Transverse colon (tissue), 4 donors: ENCODE data around the gene NOP16. TPM values are rescaled to one million over a fixed set of nuclear protein-coding genes. Genes with fewer than 3 reads are reported as not detected.
"Not testable (repeated sequence)": the region's sequence is repeated elsewhere in the genome, so short reads cannot be mapped to it uniquely, and the experiment has no call there.

Source experiments
- DNase-seq: peaks from one replicate; pipeline ENCODE4 v3.0.0-alpha.2; 2019
- H3K27ac ChIP-seq, 4 donors: fragments of 200-600 bp; sonication (generic); 2 replicates each; pipeline ENCODE4 v1.5.1; 2016 to 2018; ENCODE audit warnings: inconsistent platforms in 4 of 4
- H3K27me3 ChIP-seq: fragments of 200-600 bp; sonication (generic); 2 replicates; pipeline ENCODE4 v1.5.1; 2017; ENCODE audit warnings: inconsistent platforms
- H3K36me3 ChIP-seq, 4 donors: fragments of 200-600 bp; sonication (generic); 2 replicates each; pipeline ENCODE4 v1.5.1; 2017 to 2019; ENCODE audit warnings: inconsistent platforms in 4 of 4
- H3K4me1 ChIP-seq, 4 donors: fragments of 200-600 bp; sonication (generic); 2 replicates each; pipeline ENCODE4 v1.5.1; 2017 to 2020; ENCODE audit warnings: inconsistent platforms in 4 of 4
- H3K4me3 ChIP-seq, 4 donors: fragments of 200-600 bp; sonication (generic); 1 replicate in 1 of 4; 2 replicates in 3 of 4; pipeline versions ENCODE4 v1.5.1 to v1.6.1; 2017 to 2019; ENCODE audit warnings: inconsistent platforms in 4 of 4
- H3K9me3 ChIP-seq, 2 donors: fragments of 200-600 bp; sonication (generic); 2 replicates each; pipeline ENCODE4 v1.5.1; 2017 to 2019; ENCODE audit warnings: inconsistent platforms in 2 of 2
- CTCF ChIP-seq, 5 experiments: fragments of 200-600 bp in 3 of 5; fragments of 450-650 bp in 2 of 5; sonication (generic) in 3 of 5; IDR thresholded peaks; 1 replicate in 2 of 5; 2 replicates in 3 of 5; pipeline ENCODE4 v1.5.1; 2016 to 2017; ENCODE audit warnings: antibody characterized with exemption in 5 of 5, inconsistent platforms in 3 of 5, mild to moderate bottlenecking in 2 of 5, moderate library complexity in 1 of 5
- EP300 ChIP-seq: sonication (generic); formaldehyde crosslinking; IDR thresholded peaks from one replicate; pipeline ENCODE4 v1.6.1; 2017; ENCODE audit warnings: antibody characterized with exemption, low read depth
- POLR2A ChIP-seq: fragments of 450-650 bp; IDR thresholded peaks from one replicate; pipeline ENCODE4 v1.6.1; 2016; ENCODE audit warnings: antibody characterized with exemption, mild to moderate bottlenecking, moderate library complexity
- POLR2AphosphoS5 ChIP-seq, 3 donors: sonication (generic); formaldehyde crosslinking; IDR thresholded peaks; one replicate each; pipeline ENCODE4 v1.6.1; 2016; ENCODE audit warnings: antibody characterized with exemption in 3 of 3
- WGBS, 2 donors: methylation state at CpG; one replicate each; pipeline ENCODE4 v1.1.5; 2018; ENCODE audit warnings: low coverage in 1 of 2; 5-methylcytosine and 5-hydroxymethylcytosine counted together
- in situ Hi-C, 4 donors: fragments of 200-750 bp; cut with MboI; loops; one replicate each; pipeline versions ENCODE4 v1.15.0 to v1.15.1; 2017; ENCODE audit warnings: low sequenced_read_pairs in 3 of 4, low pct_ligation_motif_present in 1 of 4, low pct_unique_long_range_greater_than_20kb in 1 of 4
- intact Hi-C: fragments of 100-400 bp; cut with DNase I; formaldehyde crosslinking; loops from one replicate; pipeline ENCODE4 v1.15.1; 2023; ENCODE audit warnings: low total_unique reads
- total RNA-seq, 4 donors: library from RNA; depleted of rRNA; stranded (reverse); fragments of >200 nt; gene quantifications; one replicate each; pipeline ENCODE4 v1.1.0, GENCODE V29; 2016

The NOP16 gene
- total RNA-seq, 4 donors from 2014 or later: 1.8 to 12.7 (median 8.5) TPM

GRCh38 chr5:176409765-176410164, 21.4 kb upstream of the NOP16 start:
- peaks cover 0 to 7% (median 0%) of the 10 kb centered on the region in 4 donors for H3K36me3 ChIP-seq

GRCh38 chr5:176408590-176408989, 20.2 kb upstream of the NOP16 start:
- WGBS, 2 donors: 82 to 96% methylated on average over 5 of the region's 5 CpGs
- H3K4me1 ChIP-seq: peaks cover 5 to 65% (median 32%) of the 10 kb centered on the region in 4 donors
- H3K36me3 ChIP-seq: peaks cover 0 to 7% (median 0%) of the 10 kb centered on the region in 4 donors
- DNase-seq: no peak
- H3K27me3 ChIP-seq: no peaks in the 10 kb centered on the region
- H3K9me3 ChIP-seq: no peaks in the 10 kb centered on the region
- in situ Hi-C loops: loop anchor here in 1 of 4 donors (25.0 kb wide), 1 partner anchor 179 kb away; no protein-coding TSS in a partner anchor
- no peak overlapping the region for H3K27ac ChIP-seq
- no peak overlapping the region for H3K4me3 ChIP-seq
- intact Hi-C loops: no loop called here
- no peak for TF ChIP-seq POLR2A
- TF ChIP-seq POLR2AphosphoS5 (IDR thresholded peaks at IDR 0.05): no peak
- TF ChIP-seq EP300: no peak

More at GRCh38 chr5:176409765-176410164, 21.4 kb upstream of the NOP16 start:
- no peaks in the 10 kb centered on the region for H3K9me3 ChIP-seq
- TF ChIP-seq POLR2AphosphoS5 (IDR thresholded peaks at IDR 0.05) (no peak), EP300 (no peak), POLR2A (no peak), CTCF (IDR thresholded peaks at IDR 0.05) (no peak)
- WGBS, 2 donors: 93 to 100% methylated on average over 2 to 4 of the region's 4 CpGs
- in situ Hi-C loops (loop anchor here in 2 of 4 donors (10.0 to 25.0 kb wide), 2 partner anchors 165 to 178 kb away; no protein-coding TSS in a partner anchor), intact Hi-C loops (no loop called here)
- DNase-seq: no peak
- H3K27ac ChIP-seq: no peak overlapping the region
- no peak overlapping the region for H3K4me3 ChIP-seq
- no peaks in the 10 kb centered on the region for H3K27me3 ChIP-seq
- H3K4me1 ChIP-seq: peaks cover 3 to 68% (median 35%) of the 10 kb centered on the region in 4 donors

GRCh38 chr5:176408252-176408573, 19.8 kb upstream of the NOP16 start:
- H3K27me3 ChIP-seq, H3K4me3 ChIP-seq, H3K9me3 ChIP-seq, H3K36me3 ChIP-seq, intact Hi-C loops, H3K27ac ChIP-seq, DNase-seq: not testable (repeated sequence)
- H3K4me1 ChIP-seq: peaks cover 9 to 65% (median 32%) of the 10 kb centered on the region in 4 donors
- in situ Hi-C loops: loop anchor here in 1 of 4 donors (25.0 kb wide), 1 partner anchor 179 kb away; no protein-coding TSS in a partner anchor
- WGBS, 2 donors: 95% methylated on average over 10 of the region's 10 CpGs; no CpG with 5 or more reads in 1 of the 2 donors

GRCh38 chr5:176407456-176408251, 19.3 kb upstream of the NOP16 start:
- in situ Hi-C loops: loop anchor here in 1 of 4 donors (25.0 kb wide), 1 partner anchor 180 kb away; no protein-coding TSS in a partner anchor
- Histone ChIP-seq H3K9me3 (no peaks in the 10 kb centered on the region), H3K36me3 (peaks cover 0 to 7% (median 0%) of the 10 kb centered on the region in 4 donors), H3K27me3 (no peaks in the 10 kb centered on the region), H3K4me3 (no peak overlapping the region), H3K4me1 (peaks cover 10 to 65% (median 33%) of the 10 kb centered on the region in 4 donors), H3K27ac (peak overlapping the region; percentile 87 to 91 (median 88))
- no peak for DNase-seq
- WGBS, 2 donors: 94% methylated on average over 6 of the region's 6 CpGs; no CpG with 5 or more reads in 1 of the 2 donors
- intact Hi-C loops: no loop called here
- TF ChIP-seq EP300 (no peak), CTCF (IDR thresholded peaks at IDR 0.05) (no peak), POLR2AphosphoS5 (IDR thresholded peaks at IDR 0.05) (no peak), POLR2A (no peak)

- WGBS, 2 donors: 67 to 90% methylated on average over 2 to 9 of the region's 9 CpGs
- Histone ChIP-seq H3K27me3 (no peaks in the 10 kb centered on the region), H3K4me1 (peaks cover 17 to 68% (median 42%) of the 10 kb centered on the region in 4 donors), H3K4me3 (no peak overlapping the region), H3K27ac (peak overlapping the region; percentile 87 to 91 (median 88)), H3K9me3 (no peaks in the 10 kb centered on the region), H3K36me3 (peaks cover 0 to 7% (median 0%) of the 10 kb centered on the region in 4 donors)
- TF ChIP-seq EP300 (no peak), POLR2AphosphoS5 (IDR thresholded peaks at IDR 0.05) (no peak), CTCF (IDR thresholded peaks at IDR 0.05) (no peak), POLR2A (no peak)
- intact Hi-C loops (no loop called here), in situ Hi-C loops (loop anchor here in 1 of 4 donors (25.0 kb wide), 1 partner anchor 181 kb away; no protein-coding TSS in a partner anchor)
- peak; percentile 8 for DNase-seq
These were observed 18.1 kb upstream of the NOP16 start for GRCh38 chr5:176406436-176407052.
